MM.1S (cell line): Measurements from ENCODE around the gene MOXD1.
"Not testable (repeated sequence)": the region's sequence is repeated elsewhere in the genome, so short reads cannot be mapped to it uniquely, and the experiment has no call there.

Experiments
- DNase-seq: peaks from one replicate; pipeline ENCODE4 v3.0.0-alpha.2; 2015
- H2AFZ ChIP-seq: fragments of 300-600 bp; sonication (generic); 2 replicates; pipeline ENCODE4 v1.6.0; 2016; ENCODE audit warnings: antibody characterized with exemption, low read length
- H3F3A ChIP-seq: fragments of 300-600 bp; sonication (generic); 2 replicates; pipeline ENCODE4 v1.6.1; 2016; ENCODE audit warnings: mild to moderate bottlenecking, antibody characterized with exemption, low read length, moderate library complexity, mixed read lengths; ENCODE audit not compliant: insufficient read depth
- H3K27ac ChIP-seq: fragments of 300-600 bp; sonication (generic); 2 replicates; pipeline ENCODE4 v1.5.1; 2016; ENCODE audit warnings: mild to moderate bottlenecking, low read length
- H3K27me3 ChIP-seq: fragments of 300-600 bp; sonication (generic); replicated peaks from 2 replicates; pipeline ENCODE4 v1.6.0; 2016; ENCODE audit warnings: low read length; ENCODE audit not compliant: insufficient read depth
- H3K36me3 ChIP-seq: fragments of 300-600 bp; sonication (generic); replicated peaks from 2 replicates; pipeline ENCODE4 v1.6.1; 2016; ENCODE audit warnings: mild to moderate bottlenecking, low read length, mixed read lengths; ENCODE audit not compliant: insufficient read depth
- H3K4me1 ChIP-seq: fragments of 300-600 bp; sonication (generic); 2 replicates; pipeline ENCODE4 v1.6.1; 2016; ENCODE audit warnings: low read length, mixed read lengths
- H3K4me2 ChIP-seq: fragments of 300-600 bp; sonication (generic); 2 replicates; pipeline ENCODE4 v1.6.0; 2016; ENCODE audit warnings: low read depth, low read length
- H3K4me3 ChIP-seq: fragments of 300-600 bp; sonication (generic); 2 replicates; pipeline ENCODE4 v1.5.1; 2016; ENCODE audit warnings: low read length, mixed read lengths
- H3K79me2 ChIP-seq: fragments of 300-600 bp; sonication (generic); 2 replicates; pipeline ENCODE4 v1.6.1; 2016; ENCODE audit warnings: mixed run types, low read length, mixed read lengths
- H3K9ac ChIP-seq: fragments of 300-600 bp; sonication (generic); 2 replicates; pipeline ENCODE4 v1.6.1; 2016; ENCODE audit warnings: low read length, mixed read lengths
- H3K9me2 ChIP-seq: fragments of 300-600 bp; sonication (generic); replicated peaks from 2 replicates; pipeline ENCODE4 v1.6.1; 2016; ENCODE audit warnings: mild to moderate bottlenecking, low read length, mixed read lengths; ENCODE audit not compliant: insufficient read depth
- H3K9me3 ChIP-seq: fragments of 300-600 bp; sonication (generic); replicated peaks from 2 replicates; pipeline ENCODE4 v1.6.1; 2016; ENCODE audit warnings: mild to moderate bottlenecking, low read length, mixed read lengths; ENCODE audit not compliant: insufficient read depth
- H4K20me1 ChIP-seq: fragments of 300-600 bp; sonication (generic); 2 replicates; pipeline ENCODE4 v1.6.1; 2016; ENCODE audit warnings: mild to moderate bottlenecking, low read length, moderate library complexity, mixed read lengths; ENCODE audit not compliant: insufficient read depth
- CTCF ChIP-seq: fragments of 300-600 bp; sonication (generic); IDR thresholded peaks from 2 replicates; pipeline ENCODE4 v1.5.1; 2016; ENCODE audit warnings: antibody characterized with exemption, low read length, mixed read lengths
- EZH2 ChIP-seq: fragments of 300-600 bp; sonication (generic); optimal IDR thresholded peaks from 2 replicates; pipeline ENCODE3; 2017; ENCODE audit warnings: low read depth, mild to moderate bottlenecking, antibody characterized with exemption, low read length, mixed read lengths
- EZH2phosphoT487 ChIP-seq: fragments of 300-600 bp; sonication (generic); IDR thresholded peaks from 2 replicates; pipeline ENCODE4 v1.6.1; 2018; ENCODE audit warnings: antibody characterized with exemption, low read length

MOXD1 gene

GRCh38 chr6:132314432-132314831 lies 86.8 kb downstream of the MOXD1 start:
- no peaks in the 10 kb centered on the region for H3K36me3 ChIP-seq
- no peak for TF ChIP-seq CTCF
- no peak for TF ChIP-seq EZH2
- no peak for TF ChIP-seq EZH2phosphoT487
- no peaks in the 10 kb centered on the region for H3K4me1 ChIP-seq

DNA sequence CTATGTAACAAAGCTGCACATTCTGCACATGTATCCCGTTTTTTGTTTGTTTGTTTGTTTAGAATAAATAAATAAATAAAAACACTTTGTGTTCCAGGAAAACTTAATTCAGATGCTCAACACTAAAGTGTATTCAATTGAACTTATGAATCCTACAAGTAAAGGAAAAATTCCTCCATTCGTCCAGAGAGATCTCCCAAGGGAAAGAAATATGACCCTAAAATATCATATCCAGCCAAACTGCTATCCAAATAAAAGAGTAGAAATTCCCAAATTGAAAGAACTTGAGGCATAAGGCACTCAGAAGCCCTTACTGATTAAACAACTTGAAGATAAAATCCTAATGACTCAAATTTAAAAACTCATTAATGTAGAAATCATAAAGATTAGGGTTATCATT lies 90.4 kb downstream of the MOXD1 start:
- no peaks in the 10 kb centered on the region for H3F3A ChIP-seq
- H3K4me3 ChIP-seq = no peak overlapping the region
- H3K27me3 ChIP-seq = no peaks in the 10 kb centered on the region
- no peaks in the 10 kb centered on the region for H4K20me1 ChIP-seq
- no peak for DNase-seq
- no peaks in the 10 kb centered on the region for H3K9me3 ChIP-seq
- H2AFZ ChIP-seq = no peak overlapping the region
- H3K4me2 ChIP-seq = no peak overlapping the region
- TF ChIP-seq CTCF = no peak
- TF ChIP-seq EZH2 = no peak
- TF ChIP-seq EZH2phosphoT487 = no peak
- H3K9ac ChIP-seq = no peak overlapping the region
- no peaks in the 10 kb centered on the region for H3K4me1 ChIP-seq
- no peaks in the 10 kb centered on the region for H3K9me2 ChIP-seq
- H3K27ac ChIP-seq = no peak overlapping the region
- no peaks in the 10 kb centered on the region for H3K79me2 ChIP-seq
- no peaks in the 10 kb centered on the region for H3K36me3 ChIP-seq

More at GRCh38 chr6:132314432-132314831, 86.8 kb downstream of the MOXD1 start:
- Histone ChIP-seq H3K4me2 (no peak overlapping the region), H4K20me1 (no peaks in the 10 kb centered on the region), H2AFZ (no peak overlapping the region), H3F3A (no peaks in the 10 kb centered on the region), H3K9me3 (no peaks in the 10 kb centered on the region), H3K79me2 (no peaks in the 10 kb centered on the region), H3K27ac (no peak overlapping the region), H3K9me2 (no peaks in the 10 kb centered on the region), H3K27me3 (no peaks in the 10 kb centered on the region), H3K4me3 (no peak overlapping the region), H3K9ac (no peak overlapping the region)
- no peak for DNase-seq

DNA sequence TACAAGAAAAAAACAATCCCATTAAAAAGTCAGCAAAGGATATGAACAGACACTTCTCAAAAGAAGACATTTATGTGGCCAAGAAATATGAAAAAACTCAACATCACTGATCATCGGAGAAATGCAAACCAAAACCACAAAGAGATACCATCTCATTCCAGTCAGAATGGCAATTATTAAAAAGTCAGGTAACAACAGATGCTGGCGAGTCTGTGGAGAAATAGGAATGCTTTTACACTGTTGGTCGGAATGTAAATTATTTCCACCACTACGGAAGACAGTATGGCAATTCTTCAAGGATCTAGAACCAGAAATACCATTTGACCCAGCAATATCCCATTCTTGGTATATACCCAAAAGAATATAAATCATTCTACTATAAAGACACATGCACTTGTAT lies 91.1 kb downstream of the MOXD1 start:
- H3K4me2 ChIP-seq, H3K27me3 ChIP-seq, H3K4me1 ChIP-seq, H3K4me3 ChIP-seq, H3K27ac ChIP-seq, DNase-seq, H4K20me1 ChIP-seq, H3F3A ChIP-seq, H3K79me2 ChIP-seq, H3K9me2 ChIP-seq, H3K9ac ChIP-seq, H3K9me3 ChIP-seq, H3K36me3 ChIP-seq, H2AFZ ChIP-seq: not testable (repeated sequence)

DNA sequence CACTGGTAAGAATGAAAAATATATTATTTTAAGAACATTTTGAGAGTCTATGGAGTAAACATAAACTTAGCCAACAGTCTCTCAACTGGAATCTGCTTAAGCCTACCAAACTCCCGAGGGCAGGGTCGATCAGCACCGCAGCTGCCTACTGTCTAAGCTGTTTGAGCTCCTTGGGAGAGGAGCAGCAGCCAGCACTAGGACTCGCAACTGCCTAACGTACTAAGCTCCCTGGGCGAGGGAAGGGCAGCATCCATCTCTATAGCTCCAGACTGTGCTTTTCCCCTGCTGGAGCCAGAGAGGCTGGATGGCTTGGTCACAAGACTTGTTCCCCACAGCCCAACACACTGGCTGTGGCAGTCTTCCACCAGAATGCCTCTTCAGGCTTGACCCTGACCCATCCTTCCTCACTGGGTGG lies 96.4 kb downstream of the MOXD1 start:
- H3K9ac ChIP-seq = no peak overlapping the region
- no peak overlapping the region for H3K4me2 ChIP-seq
- no peaks in the 10 kb centered on the region for H3F3A ChIP-seq
- H3K36me3 ChIP-seq = no peaks in the 10 kb centered on the region
- no peak for DNase-seq
- no peaks in the 10 kb centered on the region for H3K9me3 ChIP-seq
- no peaks in the 10 kb centered on the region for H3K9me2 ChIP-seq
- H3K4me3 ChIP-seq = no peak overlapping the region
- H2AFZ ChIP-seq = no peak overlapping the region
- no peaks in the 10 kb centered on the region for H4K20me1 ChIP-seq
- TF ChIP-seq EZH2phosphoT487 (no peak), CTCF (no peak), EZH2 (no peak)
- no peaks in the 10 kb centered on the region for H3K79me2 ChIP-seq
- H3K27me3 ChIP-seq = no peaks in the 10 kb centered on the region
- H3K27ac ChIP-seq = no peak overlapping the region
- H3K4me1 ChIP-seq = no peaks in the 10 kb centered on the region
